ENCODE data around the gene ATP11A.

GRCh38 chr13:112725346-112726015, 35.6 kb downstream of the ATP11A start:
- TF ChIP-seq POLR2AphosphoS5 (IDR thresholded peaks at IDR 0.05; ENCODE audit: borderline replicate concordance, low read depth, low read length) (no peak), EZH2 (IDR thresholded peaks at IDR 0.05) (no peak)
